ENCODE data around the gene ASB9. TPM values are rescaled to one million over a fixed set of nuclear protein-coding genes. Genes with fewer than 3 reads are reported as not detected.

ASB9 gene
- total RNA-seq, 4 donors from 2014 or later, result 1.9 to 4.0 (median 2.7) TPM

DNA sequence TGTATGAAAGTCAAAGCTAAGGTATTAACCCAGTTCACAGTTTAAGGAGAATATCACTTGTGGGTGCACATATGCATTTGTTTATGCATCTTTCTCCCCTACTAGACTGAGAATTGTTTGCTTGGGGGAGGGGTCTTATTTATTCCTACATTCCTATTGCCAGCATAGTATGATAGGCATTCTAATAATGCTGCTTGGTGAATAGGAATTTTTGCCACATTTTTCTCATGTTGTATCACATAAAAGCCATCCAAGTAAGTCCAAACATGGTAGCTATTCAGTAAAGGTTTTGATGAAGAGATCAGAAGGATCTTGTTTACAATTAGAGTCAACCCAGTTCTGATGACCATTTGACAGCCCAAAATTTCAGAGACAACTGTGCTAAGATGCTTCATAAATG is 48.6 kb downstream of the ASB9 start:
- ATAC-seq (ENCODE audit: low FRiP score) (no peak), DNase-seq (ENCODE audit: low spot score) (no peak)
- TF ChIP-seq, protein P1, sequence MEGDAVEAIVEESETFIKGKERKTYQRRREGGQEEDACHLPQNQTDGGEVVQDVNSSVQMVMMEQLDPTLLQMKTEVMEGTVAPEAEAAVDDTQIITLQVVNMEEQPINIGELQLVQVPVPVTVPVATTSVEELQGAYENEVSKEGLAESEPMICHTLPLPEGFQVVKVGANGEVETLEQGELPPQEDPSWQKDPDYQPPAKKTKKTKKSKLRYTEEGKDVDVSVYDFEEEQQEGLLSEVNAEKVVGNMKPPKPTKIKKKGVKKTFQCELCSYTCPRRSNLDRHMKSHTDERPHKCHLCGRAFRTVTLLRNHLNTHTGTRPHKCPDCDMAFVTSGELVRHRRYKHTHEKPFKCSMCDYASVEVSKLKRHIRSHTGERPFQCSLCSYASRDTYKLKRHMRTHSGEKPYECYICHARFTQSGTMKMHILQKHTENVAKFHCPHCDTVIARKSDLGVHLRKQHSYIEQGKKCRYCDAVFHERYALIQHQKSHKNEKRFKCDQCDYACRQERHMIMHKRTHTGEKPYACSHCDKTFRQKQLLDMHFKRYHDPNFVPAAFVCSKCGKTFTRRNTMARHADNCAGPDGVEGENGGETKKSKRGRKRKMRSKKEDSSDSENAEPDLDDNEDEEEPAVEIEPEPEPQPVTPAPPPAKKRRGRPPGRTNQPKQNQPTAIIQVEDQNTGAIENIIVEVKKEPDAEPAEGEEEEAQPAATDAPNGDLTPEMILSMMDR (IDR thresholded peaks at IDR 0.05), result no peak

DNA sequence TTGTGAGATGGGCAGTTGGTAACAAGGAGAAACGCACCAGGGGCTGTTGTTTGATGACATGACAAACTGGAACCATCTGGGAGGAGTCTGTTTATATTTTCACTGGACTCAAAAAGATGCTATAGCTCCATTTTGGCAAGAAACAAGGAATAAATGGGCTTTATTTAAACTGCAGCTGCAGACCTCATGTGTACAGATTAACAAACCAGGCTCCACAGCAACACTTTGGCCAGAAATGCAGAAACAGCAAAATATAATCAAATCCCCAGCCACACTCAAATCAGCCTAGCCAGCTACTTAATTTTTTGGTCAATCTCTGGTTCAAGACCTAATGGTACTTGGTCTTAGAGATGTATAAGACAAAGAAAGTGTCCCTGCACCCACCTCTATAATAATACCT is 52.7 kb downstream of the ASB9 start:
- ATAC-seq (ENCODE audit: low FRiP score), result no peak
- TF ChIP-seq, protein P1 (IDR thresholded peaks at IDR 0.05), result no peak
- no peak for DNase-seq (ENCODE audit: low spot score)

DNA sequence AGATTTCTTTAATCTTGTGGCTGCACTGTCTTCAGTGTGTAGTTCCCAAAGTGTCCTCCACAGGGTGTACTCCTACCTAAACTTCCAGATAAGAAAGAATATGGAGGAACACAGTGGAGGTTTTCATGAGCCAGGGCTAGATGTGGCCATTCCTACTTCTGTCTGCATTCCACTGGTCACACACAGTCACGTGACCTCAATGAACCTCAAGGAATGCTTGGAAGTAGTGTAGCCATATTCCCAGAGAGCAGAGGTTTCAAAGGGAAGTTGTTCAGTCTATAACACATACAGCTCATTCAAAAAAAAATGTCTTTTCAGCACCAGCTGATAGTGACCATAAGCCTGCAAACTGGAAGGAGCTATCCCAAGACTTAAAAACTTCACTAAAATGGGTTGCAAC is 53.6 kb downstream of the ASB9 start:
- ATAC-seq (ENCODE audit: low FRiP score), result no peak
- TF ChIP-seq, protein P1 (IDR thresholded peaks at IDR 0.05), result no peak
- no peak for DNase-seq (ENCODE audit: low spot score)

DNA sequence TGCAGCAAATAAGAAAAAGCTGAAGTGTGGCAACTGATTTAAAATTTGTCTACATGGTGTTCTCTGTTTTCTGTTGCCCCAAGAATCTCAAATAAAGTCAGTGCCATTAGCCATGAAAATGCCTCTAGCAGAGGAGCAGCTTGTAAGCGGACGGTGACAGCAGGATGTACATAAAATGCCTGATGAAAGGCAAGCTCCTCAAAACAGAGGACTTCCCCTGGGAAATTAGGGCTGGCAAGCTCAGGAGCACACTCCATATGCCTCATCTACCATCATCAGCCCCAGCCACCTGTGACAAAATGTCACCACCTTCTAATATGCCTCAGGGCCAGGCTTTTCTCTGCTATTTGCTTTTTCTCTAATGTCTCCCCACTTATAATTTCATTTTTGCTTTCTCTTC is 54.5 kb downstream of the ASB9 start:
- ATAC-seq (ENCODE audit: low FRiP score), result no peak
- DNase-seq (ENCODE audit: low spot score), result no peak
- TF ChIP-seq, protein P1 (IDR thresholded peaks at IDR 0.05), result no peak

DNA sequence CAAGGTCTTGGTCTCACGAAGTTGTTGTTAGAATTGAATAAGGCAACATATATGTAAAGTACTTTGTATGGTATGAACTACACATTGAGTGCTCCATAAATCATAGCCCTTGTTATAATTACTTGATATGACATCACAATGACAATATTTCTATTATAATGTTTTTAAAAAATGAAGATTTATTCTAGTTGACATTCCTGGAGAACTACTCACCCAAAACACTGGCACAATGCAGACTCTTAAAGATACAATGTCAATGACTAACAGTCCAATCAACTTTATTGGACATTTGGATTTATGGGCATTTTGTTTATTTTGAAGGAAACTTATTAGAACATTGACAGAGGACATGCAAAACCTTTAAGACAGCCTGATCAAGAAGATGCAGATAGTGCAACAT is 55.3 kb downstream of the ASB9 start:
- DNase-seq (ENCODE audit: low spot score), result no peak
- TF ChIP-seq, protein P1 (IDR thresholded peaks at IDR 0.05), result no peak
- no peak for ATAC-seq (ENCODE audit: low FRiP score)

DNA sequence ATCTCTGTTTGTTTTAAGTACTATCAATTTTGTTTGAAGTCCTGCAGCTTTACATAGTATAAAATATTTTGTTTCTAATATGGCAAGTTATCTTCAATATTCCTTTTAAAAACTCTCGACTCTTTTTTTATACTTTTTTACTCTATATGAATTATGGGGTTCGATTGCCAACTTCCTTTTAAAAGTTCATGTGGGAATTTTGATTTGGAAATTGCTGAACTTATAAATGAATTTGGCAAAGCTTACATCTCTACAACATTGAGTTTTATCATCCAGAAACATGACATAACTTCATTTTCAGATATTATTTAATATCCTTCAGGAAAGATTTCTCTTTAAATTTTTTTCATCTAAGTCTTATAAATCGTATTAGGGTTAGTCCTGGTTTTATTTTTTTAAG is 60.8 kb downstream of the ASB9 start:
- TF ChIP-seq, protein P1 (IDR thresholded peaks at IDR 0.05), result no peak
- ATAC-seq (ENCODE audit: low FRiP score) (no peak), DNase-seq (ENCODE audit: low spot score) (no peak)

DNA sequence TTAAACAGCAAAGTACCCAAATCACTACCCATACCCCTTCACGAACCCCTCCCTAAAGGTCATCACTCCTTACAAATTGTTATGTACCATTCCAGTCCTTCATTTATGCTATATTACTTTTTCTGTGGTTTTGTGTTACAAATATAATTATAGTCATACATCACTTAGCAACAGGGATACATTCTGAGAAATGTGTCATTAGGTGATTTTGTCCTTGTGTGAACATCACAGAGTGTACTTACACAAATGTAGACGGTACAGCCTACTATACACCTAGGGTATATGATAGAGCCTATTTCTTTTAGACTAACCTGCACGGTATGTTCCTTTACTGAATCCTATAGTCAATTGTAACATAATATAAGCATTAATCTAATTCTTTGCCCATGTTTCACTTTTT is 61.9 kb downstream of the ASB9 start:
- ATAC-seq (ENCODE audit: low FRiP score) (no peak), DNase-seq (ENCODE audit: low spot score) (no peak)
- TF ChIP-seq, protein P1 (IDR thresholded peaks at IDR 0.05), result no peak
